Measurements from ENCODE around the gene TREH.

Gene TREH

DNA sequence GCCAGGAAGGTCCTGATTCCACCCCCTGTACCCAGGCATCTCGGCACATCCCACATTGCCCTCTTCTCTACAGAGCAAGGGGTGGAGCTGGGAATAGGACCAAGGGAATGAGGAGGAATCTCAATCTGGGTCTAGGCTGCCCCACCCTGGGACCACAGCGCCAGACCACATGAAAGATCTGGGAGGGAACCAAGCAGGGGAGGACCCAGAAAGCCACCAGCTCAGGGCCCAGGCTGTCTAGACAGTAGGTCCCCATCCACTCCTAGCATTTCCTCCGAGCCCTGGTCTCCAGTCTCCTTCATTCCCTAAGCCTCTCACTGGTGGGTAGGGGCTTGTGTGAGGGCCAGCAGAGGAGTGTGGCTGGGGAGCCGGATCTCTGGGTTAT lies 60.5 kb downstream of the TREH start:
- no peak for DNase-seq
- Histone ChIP-seq H2AFZ (ENCODE audit: low read length) (no peak overlapping the region), H3K27ac (ENCODE audit: low read length) (no peak overlapping the region), H3K9me3 (replicated peaks; ENCODE audit: insufficient read depth, low read length) (no peaks in the 10 kb centered on the region), H3K4me3 (ENCODE audit: low read length) (no peak overlapping the region), H3K36me3 (replicated peaks; ENCODE audit: insufficient read depth, low read length) (no peaks in the 10 kb centered on the region), H3K4me1 (ENCODE audit: low read length) (no peaks in the 10 kb centered on the region), H4K20me1 (ENCODE audit: insufficient read depth, low read length) (no peaks in the 10 kb centered on the region; the same call in 1 of the 2 replicates), H3K4me2 (ENCODE audit: low read depth, low read length) (no peak overlapping the region), H3K9ac (ENCODE audit: low read length) (no peak overlapping the region), H3K79me2 (ENCODE audit: low read length) (no peaks in the 10 kb centered on the region), H3K9me2 (replicated peaks; ENCODE audit: insufficient read depth, low read length) (no peaks in the 10 kb centered on the region), H3K27me3 (replicated peaks; ENCODE audit: insufficient read depth, low read length) (peaks cover 15% of the 10 kb centered on the region), H3F3A (ENCODE audit: insufficient read depth, low read length) (no peaks in the 10 kb centered on the region)
- no peak for TF ChIP-seq EZH2 (optimal IDR thresholded peaks at IDR 0.05; ENCODE audit: low read depth, low read length)
- no peak for TF ChIP-seq EZH2phosphoT487 (IDR thresholded peaks at IDR 0.05; ENCODE audit: low read length)
- TF ChIP-seq, protein P1, sequence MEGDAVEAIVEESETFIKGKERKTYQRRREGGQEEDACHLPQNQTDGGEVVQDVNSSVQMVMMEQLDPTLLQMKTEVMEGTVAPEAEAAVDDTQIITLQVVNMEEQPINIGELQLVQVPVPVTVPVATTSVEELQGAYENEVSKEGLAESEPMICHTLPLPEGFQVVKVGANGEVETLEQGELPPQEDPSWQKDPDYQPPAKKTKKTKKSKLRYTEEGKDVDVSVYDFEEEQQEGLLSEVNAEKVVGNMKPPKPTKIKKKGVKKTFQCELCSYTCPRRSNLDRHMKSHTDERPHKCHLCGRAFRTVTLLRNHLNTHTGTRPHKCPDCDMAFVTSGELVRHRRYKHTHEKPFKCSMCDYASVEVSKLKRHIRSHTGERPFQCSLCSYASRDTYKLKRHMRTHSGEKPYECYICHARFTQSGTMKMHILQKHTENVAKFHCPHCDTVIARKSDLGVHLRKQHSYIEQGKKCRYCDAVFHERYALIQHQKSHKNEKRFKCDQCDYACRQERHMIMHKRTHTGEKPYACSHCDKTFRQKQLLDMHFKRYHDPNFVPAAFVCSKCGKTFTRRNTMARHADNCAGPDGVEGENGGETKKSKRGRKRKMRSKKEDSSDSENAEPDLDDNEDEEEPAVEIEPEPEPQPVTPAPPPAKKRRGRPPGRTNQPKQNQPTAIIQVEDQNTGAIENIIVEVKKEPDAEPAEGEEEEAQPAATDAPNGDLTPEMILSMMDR (IDR thresholded peaks at IDR 0.05; ENCODE audit: low read length), result no peak

GRCh38 chr11:118618115-118618990 lies 61.1 kb downstream of the TREH start:
- Histone ChIP-seq H3K79me2 (ENCODE audit: low read length) (no peaks in the 10 kb centered on the region), H3K4me3 (ENCODE audit: low read length) (no peak overlapping the region), H3K9ac (ENCODE audit: low read length) (no peak overlapping the region), H3F3A (ENCODE audit: insufficient read depth, low read length) (no peaks in the 10 kb centered on the region), H3K4me2 (ENCODE audit: low read depth, low read length) (no peak overlapping the region), H3K27ac (ENCODE audit: low read length) (no peak overlapping the region), H3K9me2 (replicated peaks; ENCODE audit: insufficient read depth, low read length) (no peaks in the 10 kb centered on the region), H3K27me3 (replicated peaks; ENCODE audit: insufficient read depth, low read length) (peaks cover 15% of the 10 kb centered on the region), H4K20me1 (ENCODE audit: insufficient read depth, low read length) (no peaks in the 10 kb centered on the region; the same call in 1 of the 2 replicates), H3K9me3 (replicated peaks; ENCODE audit: insufficient read depth, low read length) (no peaks in the 10 kb centered on the region), H3K4me1 (ENCODE audit: low read length) (no peaks in the 10 kb centered on the region), H3K36me3 (replicated peaks; ENCODE audit: insufficient read depth, low read length) (no peaks in the 10 kb centered on the region), H2AFZ (ENCODE audit: low read length) (no peak overlapping the region)
- no peak for DNase-seq
- TF ChIP-seq EZH2 (optimal IDR thresholded peaks at IDR 0.05; ENCODE audit: low read depth, low read length), result no peak
- TF ChIP-seq, protein P1 (IDR thresholded peaks at IDR 0.05; ENCODE audit: low read length), result no peak
- no peak for TF ChIP-seq EZH2phosphoT487 (IDR thresholded peaks at IDR 0.05; ENCODE audit: low read length)

- Histone ChIP-seq H2AFZ (ENCODE audit: low read length) (no peak overlapping the region), H3K4me1 (ENCODE audit: low read length) (0 out of 2 replicates have a peak, but pooled peaks cover 3% of the 10 kb centered on the region), H3K9me2 (replicated peaks; ENCODE audit: insufficient read depth, low read length) (no peaks in the 10 kb centered on the region), H3F3A (ENCODE audit: insufficient read depth, low read length) (no peaks in the 10 kb centered on the region), H3K9me3 (replicated peaks; ENCODE audit: insufficient read depth, low read length) (no peaks in the 10 kb centered on the region), H4K20me1 (ENCODE audit: insufficient read depth, low read length) (no peaks in the 10 kb centered on the region), H3K27ac (ENCODE audit: low read length) (no peak overlapping the region), H3K79me2 (ENCODE audit: low read length) (no peaks in the 10 kb centered on the region), H3K27me3 (replicated peaks; ENCODE audit: insufficient read depth, low read length) (peaks cover 5% of the 10 kb centered on the region), H3K36me3 (replicated peaks; ENCODE audit: insufficient read depth, low read length) (no peaks in the 10 kb centered on the region), H3K4me2 (ENCODE audit: low read depth, low read length) (no peak overlapping the region), H3K4me3 (ENCODE audit: low read length) (no peak overlapping the region), H3K9ac (ENCODE audit: low read length) (no peak overlapping the region)
- DNase-seq, result no peak
- TF ChIP-seq EZH2 (optimal IDR thresholded peaks at IDR 0.05; ENCODE audit: low read depth, low read length) (no peak), EZH2phosphoT487 (IDR thresholded peaks at IDR 0.05; ENCODE audit: low read length) (no peak)
- TF ChIP-seq, protein P1 (IDR thresholded peaks at IDR 0.05; ENCODE audit: low read length), result no peak
Observed at GRCh38 chr11:118615976-118616371, 63.5 kb downstream of the TREH start.
